ENCODE results near the gene SYNE2. TPM values are rescaled to one million over a fixed set of nuclear protein-coding genes. Genes with fewer than 3 reads are reported as not detected.

Gene SYNE2
- total and polyA plus RNA-seq, 2 of the 8 experiments (the other 6 are each of a cell fraction or from before 2014, with no cell fraction given) = 32.6 to 46.1 TPM

GRCh38 chr14:64038841-64039542 is 186.2 kb downstream of the SYNE2 start:
- no peak overlapping the region for H2BK12ac ChIP-seq (ENCODE audit: low read depth, low read length)
- H4K8ac ChIP-seq (ENCODE audit: extremely low read depth, insufficient read depth, low read length) = no peak overlapping the region
- no peak for FAIRE-seq
- no peaks in the 10 kb centered on the region for H3K27me3 ChIP-seq (replicated peaks in 1 of 4; ENCODE audit: control insufficient read depth in 3 of 4, extremely low read depth in 1 of 4, insufficient read depth in 3 of 4, low read length in 3 of 4)
- no peak overlapping the region for H2AK5ac ChIP-seq (ENCODE audit: low read depth, low read length)
- no peaks in the 10 kb centered on the region for H3K79me1 ChIP-seq (ENCODE audit: low read depth, low read length)
- H2BK5ac ChIP-seq (ENCODE audit: low read depth, low read length) = no peak overlapping the region
- no peak overlapping the region for H3K4me3 ChIP-seq (ENCODE audit: extremely low read depth in 1 of 4, insufficient read depth in 2 of 4, low read depth in 3 of 4, low read length in 4 of 4)
- CTCF ChIA-PET (ENCODE audit: partially characterized antibody) = interaction anchor here (0.5 to 2.3 kb wide), 10 partner anchors 14 to 306 kb away, joined by 3 to 11 read pairs (median 4); no protein-coding TSS in a partner anchor
- no peaks in the 10 kb centered on the region for H3K4me1 ChIP-seq (replicated peaks in 1 of 4; ENCODE audit: control insufficient read depth in 3 of 4, insufficient read depth in 4 of 4, low read length in 3 of 4)
- no peaks in the 10 kb centered on the region for H3K23me2 ChIP-seq (ENCODE audit: low read depth, low read length)
- no peak overlapping the region for H3K23ac ChIP-seq (ENCODE audit: insufficient read length)
- H2BK120ac ChIP-seq (replicated peaks; ENCODE audit: low read depth, low read length) = no peak overlapping the region
- no peak overlapping the region for H3K4me2 ChIP-seq (ENCODE audit: insufficient read depth in 1 of 2, low read depth in 2 of 2, low read length in 2 of 2)
- H3K56ac ChIP-seq (replicated peaks; ENCODE audit: insufficient read length, low read depth, low read length) = no peak overlapping the region
- H4K5ac ChIP-seq (ENCODE audit: insufficient read length, low read depth, low read length) = no peak overlapping the region
- no peak overlapping the region for H3K27ac ChIP-seq (ENCODE audit: low read depth, low read length)
- DNase-seq (ENCODE audit: low read depth in 1 of 2, low spot score in 2 of 2) = no peak
- no peak overlapping the region for H2BK15ac ChIP-seq (ENCODE audit: low read length)
- no peaks in the 10 kb centered on the region for H4K20me1 ChIP-seq (replicated peaks in 1 of 2; ENCODE audit: control insufficient read depth in 1 of 2, insufficient read depth in 2 of 2, low read length in 2 of 2)
- H3K9me3 ChIP-seq (ENCODE audit: insufficient read depth in 2 of 2, low read depth in 1 of 2, low read length in 1 of 2) = peaks cover 0 to 8% of the 10 kb centered on the region in 2 experiments; a peak in 1 of 4 replicates
- H2AFZ ChIP-seq (ENCODE audit: low read length) = no peak overlapping the region
- H2BK20ac ChIP-seq (ENCODE audit: low read length) = no peak overlapping the region
- H3K36me3 ChIP-seq (ENCODE audit: control insufficient read depth in 2 of 4, insufficient read depth in 4 of 4, low read length in 3 of 4) = peaks cover 0 to 6% (median 3%) of the 10 kb centered on the region in 4 experiments; a peak in 3 of 8 replicates
- WGBS, 2 experiments (ENCODE audit: extremely low coverage in 1 of 2, insufficient coverage in 1 of 2, insufficient read length in 1 of 2, insufficient replicate concordance in 2 of 2, low coverage in 1 of 2, low lambda C conversion rate in 2 of 2, missing lambda C conversion rate in 1 of 2) = 90% methylated on average over 4 of the region's 5 CpGs; no CpG with 5 or more reads in 1 of the 2 experiments
- POLR2A ChIA-PET (ENCODE audit: partially characterized antibody) = no interaction called here
- H3K18ac ChIP-seq (ENCODE audit: extremely low read depth, low read length) = no peak overlapping the region
- H3K9ac ChIP-seq (replicated peaks in 1 of 4; ENCODE audit: extremely low read depth in 1 of 4, low read depth in 3 of 4, low read length in 3 of 4) = no peak overlapping the region; a peak in 1 of 7 replicates
- no peak overlapping the region for H4K91ac ChIP-seq (replicated peaks; ENCODE audit: insufficient read length, low read length)
- no peak overlapping the region for H3K4ac ChIP-seq (replicated peaks; ENCODE audit: insufficient read length, low read depth, low read length)
- no peaks in the 10 kb centered on the region for H3K79me2 ChIP-seq (ENCODE audit: control insufficient read depth in 1 of 2, insufficient read depth in 2 of 2, low read length in 2 of 2)
- H3K14ac ChIP-seq (ENCODE audit: insufficient read length) = no peak overlapping the region
- TF ChIP-seq KDM1A (IDR thresholded peaks at IDR 0.05; ENCODE audit: borderline replicate concordance, low read length) (no peak), TEAD4 (IDR thresholded peaks at IDR 0.05; ENCODE audit: low read depth, low read length) (no peak), POLR2A (IDR thresholded peaks at IDR 0.05; ENCODE audit: control extremely low read depth in 1 of 2, low read depth in 2 of 2, low read length in 2 of 2) (no peak), CHD1 (IDR thresholded peaks at IDR 0.05; ENCODE audit: low read depth, low read length) (no peak), BACH1 (IDR thresholded peaks at IDR 0.05; ENCODE audit: low read length) (no peak), USF2 (IDR thresholded peaks at IDR 0.05; ENCODE audit: low read length) (no peak), EGR1 (IDR thresholded peaks at IDR 0.05; ENCODE audit: borderline replicate concordance, low read depth, low read length) (no peak), SRF (IDR thresholded peaks at IDR 0.05; ENCODE audit: low read depth, low read length) (no peak), KDM5A (IDR thresholded peaks at IDR 0.05; ENCODE audit: low read length) (no peak), ASH2L (IDR thresholded peaks at IDR 0.05; ENCODE audit: low read length) (no peak), YY1 (IDR thresholded peaks at IDR 0.05; ENCODE audit: low read depth, low read length) (no peak), RFX5 (IDR thresholded peaks at IDR 0.05; ENCODE audit: borderline replicate concordance, low read depth, low read length) (no peak), CEBPB (IDR thresholded peaks at IDR 0.05; ENCODE audit: low read depth, low read length) (no peak), MAFK (IDR thresholded peaks at IDR 0.05; ENCODE audit: low read depth, low read length) (no peak)

Data from H1 (cell line).